Activated CD4-positive, alpha-beta memory T cell treated with anti-CD3 and anti-CD28 coated beads, Interleukin-2, amount 10 ng/mL, durations not matched to agents 7 days and 5 days (primary cell): ENCODE data around the gene HIVEP3. TPM values are rescaled to one million over a fixed set of nuclear protein-coding genes. Genes with fewer than 3 reads are reported as not detected.

Experiments
- CTCF ChIA-PET: fragments of 350-600 bp; sonication (Branson Sonifier 250); formaldehyde crosslinking; loops from one replicate; lab custom pipeline; 2021; ENCODE audit warnings: antibody characterized with exemption, inconsistent platforms; lab: Charles Lee
- POLR2A ChIA-PET: fragments of 350-600 bp; sonication (Branson Sonifier 250); formaldehyde crosslinking; loops from one replicate; lab custom pipeline; 2021; ENCODE audit warnings: antibody characterized with exemption; lab: Charles Lee
- DNase-seq: peaks from one replicate; pipeline ENCODE4 v3.0.0-alpha.2; 2020
- H3K27ac Mint-ChIP-seq: one replicate; pipeline ENCODE4 v1.8.0; 2021; ENCODE audit warnings: mild to moderate bottlenecking, mixed read lengths
- H3K27me3 Mint-ChIP-seq: one replicate; pipeline ENCODE4 v1.8.0; 2021; ENCODE audit warnings: mixed read lengths
- H3K36me3 Mint-ChIP-seq: one replicate; pipeline ENCODE4 v1.8.0; 2021; ENCODE audit warnings: low read depth, mixed read lengths
- H3K4me1 Mint-ChIP-seq: one replicate; pipeline ENCODE4 v1.8.0; 2021; ENCODE audit warnings: mixed read lengths
- H3K4me3 Mint-ChIP-seq: one replicate; pipeline ENCODE4 v1.8.0; 2021; ENCODE audit warnings: mild to moderate bottlenecking, mixed read lengths
- H3K9me3 Mint-ChIP-seq: one replicate; pipeline ENCODE4 v1.8.0; 2021; ENCODE audit warnings: mixed read lengths
- total RNA-seq, 2 experiments: library from RNA; stranded (reverse); gene quantifications; one replicate each; pipeline ENCODE4 v1.2.3, GENCODE V29; 2021

The HIVEP3 gene
- total RNA-seq, 2 experiments from 2014 or later, result 27.8 to 28.8 TPM

DNA sequence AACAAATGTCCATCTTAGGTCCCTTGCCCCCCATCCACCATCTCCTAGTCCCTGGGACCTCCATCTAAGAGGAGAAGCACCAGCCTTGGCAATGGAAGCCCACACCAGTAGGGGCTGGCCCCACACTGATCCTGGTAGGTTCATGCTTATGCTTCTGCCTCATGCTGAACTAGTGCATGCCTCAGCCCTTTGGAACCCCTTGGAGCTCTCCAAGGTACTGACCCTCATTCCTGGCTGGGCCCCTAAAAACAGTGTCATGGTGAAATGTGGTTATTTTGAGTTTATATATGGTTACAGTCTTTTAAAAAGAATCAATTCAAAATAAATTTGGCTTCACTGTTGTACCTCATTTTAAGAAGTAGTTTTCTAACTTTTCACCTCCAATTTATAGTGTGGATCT lies 108.3 kb downstream of the HIVEP3 start:
- no peaks in the 10 kb centered on the region for H3K27me3 Mint-ChIP-seq
- peaks cover 3% of the 10 kb centered on the region for H3K36me3 Mint-ChIP-seq
- H3K4me3 Mint-ChIP-seq, result no peak overlapping the region
- CTCF ChIA-PET, result interaction anchor here (1.3 to 5.2 kb wide), 9 partner anchors 8 to 364 kb away, joined by 3 to 61 read pairs (median 11); no protein-coding TSS in a partner anchor
- H3K4me1 Mint-ChIP-seq, result peaks cover 66% of the 10 kb centered on the region
- DNase-seq, result peak; percentile 62
- H3K27ac Mint-ChIP-seq, result peak overlapping the region; percentile 4
- POLR2A ChIA-PET, result interaction anchor here (0.6 to 2.4 kb wide), 4 partner anchors 8 to 236 kb away, joined by 3 to 11 read pairs (median 4); no protein-coding TSS in a partner anchor
- H3K9me3 Mint-ChIP-seq, result no peaks in the 10 kb centered on the region

DNA sequence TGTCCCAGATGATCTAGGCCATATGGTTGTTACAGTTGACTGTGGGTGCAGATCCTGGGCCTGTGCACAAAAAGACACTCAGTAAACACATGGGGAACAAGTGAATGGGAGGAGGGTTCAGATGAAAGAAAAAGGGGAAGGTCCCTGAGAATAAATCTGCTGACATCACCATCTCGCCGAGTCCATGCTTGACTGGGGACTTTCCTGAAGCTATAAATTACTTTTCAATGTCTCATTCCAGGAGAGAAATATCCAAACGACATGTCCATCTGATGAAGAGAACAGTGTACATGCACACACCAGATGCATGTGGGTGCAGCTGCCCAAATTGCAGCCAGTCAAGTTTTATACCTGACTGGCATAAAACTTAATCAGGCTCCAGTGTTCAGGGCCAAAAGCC lies 109.0 kb downstream of the HIVEP3 start:
- ChIA-PET POLR2A (no interaction called here), CTCF (interaction anchor here (2.6 to 5.2 kb wide), 2 partner anchors 54 to 234 kb away, joined by 10 to 61 read pairs; no protein-coding TSS in a partner anchor)
- Mint-ChIP-seq H3K4me1 (peaks cover 73% of the 10 kb centered on the region), H3K27ac (no peak overlapping the region), H3K36me3 (peaks cover 3% of the 10 kb centered on the region), H3K4me3 (no peak overlapping the region), H3K9me3 (no peaks in the 10 kb centered on the region), H3K27me3 (no peaks in the 10 kb centered on the region)
- DNase-seq, result no peak

DNA sequence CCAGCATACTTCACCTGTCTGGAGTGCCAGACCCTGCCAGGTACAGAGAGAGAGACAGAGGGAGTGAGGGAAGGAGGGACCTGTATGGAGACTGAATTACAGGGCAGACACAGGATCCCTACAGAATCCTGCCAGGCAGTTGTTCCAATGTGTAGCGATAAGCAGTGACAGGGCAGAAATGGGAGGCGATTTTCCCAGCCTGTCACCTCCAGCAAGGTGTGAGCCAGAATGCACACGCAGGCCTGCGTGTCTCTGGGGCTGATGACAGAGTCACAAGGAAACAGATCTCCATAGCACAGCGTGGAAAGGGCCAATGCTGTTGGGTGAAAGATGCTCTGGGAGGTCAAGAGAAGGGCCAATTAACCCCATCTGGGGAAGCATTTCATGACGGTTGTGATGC lies 111.3 kb downstream of the HIVEP3 start:
- no peak for DNase-seq
- ChIA-PET POLR2A (interaction anchor here (2.4 to 6.6 kb wide), 2 partner anchors 17 to 56 kb away, joined by 6 to 53 read pairs; no protein-coding TSS in a partner anchor), CTCF (interaction anchor here (1.1 kb wide), 1 partner anchor 228 kb away, joined by 3 read pairs; no protein-coding TSS in a partner anchor)
- Mint-ChIP-seq H3K27ac (peak overlapping the region; percentile 86), H3K27me3 (no peaks in the 10 kb centered on the region), H3K9me3 (no peaks in the 10 kb centered on the region), H3K4me3 (peak overlapping the region; percentile 68), H3K4me1 (peaks cover 92% of the 10 kb centered on the region), H3K36me3 (peaks cover 9% of the 10 kb centered on the region)

DNA sequence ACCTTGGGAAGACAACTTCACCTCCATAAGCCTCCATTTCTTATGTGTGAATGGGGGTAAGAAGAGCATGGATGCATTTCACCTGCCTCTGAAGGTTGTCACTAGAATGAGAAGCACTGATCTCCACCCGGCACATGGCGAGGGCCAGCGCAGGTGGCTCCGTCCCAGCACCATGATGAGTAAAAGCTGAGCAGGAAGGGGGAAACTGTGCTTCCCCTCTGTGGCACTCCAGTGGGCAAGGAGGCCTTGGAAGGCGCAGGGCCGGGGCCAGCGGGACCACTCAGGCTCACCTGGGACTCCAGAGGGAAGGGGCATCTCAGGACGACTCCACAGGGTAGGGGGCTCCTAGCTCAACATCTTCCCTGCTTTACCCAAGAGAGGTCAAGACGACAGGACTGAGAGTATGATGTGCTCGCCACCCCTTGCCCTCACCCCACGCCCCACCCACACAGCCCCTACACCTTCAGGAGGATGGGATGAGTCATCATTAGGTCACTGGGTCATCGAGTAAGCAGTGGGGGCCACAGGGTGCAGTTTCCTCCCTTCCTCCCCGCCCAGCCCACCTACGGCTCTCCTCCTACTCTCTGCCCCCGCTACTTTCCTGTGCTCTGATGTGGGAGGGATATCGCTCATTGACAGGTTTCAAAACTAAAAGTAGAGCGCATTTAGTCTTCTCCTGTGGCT lies 112.1 kb downstream of the HIVEP3 start:
- H3K27ac Mint-ChIP-seq, result peak overlapping the region; percentile 86
- H3K27me3 Mint-ChIP-seq, result no peaks in the 10 kb centered on the region
- CTCF ChIA-PET, result interaction anchor here (0.8 to 1.4 kb wide), 3 partner anchors 79 to 227 kb away, joined by 3 to 5 read pairs (median 4); no protein-coding TSS in a partner anchor
- POLR2A ChIA-PET, result interaction anchor here (0.6 to 6.6 kb wide), 5 partner anchors 16 to 369 kb away, joined by 3 to 53 read pairs (median 12); no protein-coding TSS in a partner anchor
- H3K9me3 Mint-ChIP-seq, result no peaks in the 10 kb centered on the region
- H3K4me3 Mint-ChIP-seq, result peak overlapping the region; percentile 68
- peak; percentile 54 for DNase-seq
- H3K36me3 Mint-ChIP-seq, result peaks cover 10% of the 10 kb centered on the region
- H3K4me1 Mint-ChIP-seq, result peaks cover 92% of the 10 kb centered on the region

DNA sequence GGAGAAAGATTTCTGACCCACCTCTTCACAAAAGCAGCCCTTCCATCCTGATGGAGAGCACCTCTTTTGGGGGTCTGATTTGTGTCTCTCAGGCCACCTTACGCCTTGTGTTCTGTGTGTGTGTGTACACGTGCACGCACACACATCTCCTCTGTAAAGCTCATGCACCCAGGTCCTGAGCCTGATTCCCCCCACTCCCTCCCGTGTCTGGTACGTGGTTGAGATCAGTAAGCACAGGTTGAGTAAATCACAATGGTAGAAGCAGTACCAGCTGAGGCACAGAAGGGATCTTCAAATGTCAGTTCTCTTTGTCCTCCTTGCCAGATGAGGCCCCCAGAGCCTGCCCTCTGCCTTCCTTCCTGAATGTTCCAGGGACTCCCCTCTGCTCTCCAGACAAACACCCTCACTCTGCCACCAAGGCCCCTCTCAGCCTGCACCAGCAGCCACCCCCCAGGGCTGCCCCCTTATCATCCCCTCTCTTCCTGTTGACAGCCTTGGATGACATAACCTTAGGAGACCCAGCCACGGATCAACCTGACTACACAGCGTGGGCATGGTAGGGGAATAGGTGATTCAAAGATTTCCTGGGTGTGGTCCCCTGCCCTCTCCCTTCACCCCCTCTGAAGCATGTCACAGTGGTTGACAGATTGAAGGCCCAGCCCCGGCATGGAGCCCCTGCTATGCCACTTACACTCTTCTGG lies 112.8 kb downstream of the HIVEP3 start:
- Mint-ChIP-seq H3K36me3 (peaks cover 10% of the 10 kb centered on the region), H3K4me1 (peaks cover 92% of the 10 kb centered on the region), H3K27ac (peak overlapping the region; percentile 86), H3K9me3 (no peaks in the 10 kb centered on the region), H3K4me3 (peak overlapping the region; percentile 68), H3K27me3 (no peaks in the 10 kb centered on the region)
- ChIA-PET CTCF (interaction anchor here (0.8 to 3.4 kb wide), 5 partner anchors 16 to 132 kb away, joined by 3 to 24 read pairs (median 4); no protein-coding TSS in a partner anchor), POLR2A (interaction anchor here (0.6 to 6.6 kb wide), 7 partner anchors 15 to 368 kb away, joined by 3 to 53 read pairs (median 6); no protein-coding TSS in a partner anchor)
- peak; percentile 51 for DNase-seq

DNA sequence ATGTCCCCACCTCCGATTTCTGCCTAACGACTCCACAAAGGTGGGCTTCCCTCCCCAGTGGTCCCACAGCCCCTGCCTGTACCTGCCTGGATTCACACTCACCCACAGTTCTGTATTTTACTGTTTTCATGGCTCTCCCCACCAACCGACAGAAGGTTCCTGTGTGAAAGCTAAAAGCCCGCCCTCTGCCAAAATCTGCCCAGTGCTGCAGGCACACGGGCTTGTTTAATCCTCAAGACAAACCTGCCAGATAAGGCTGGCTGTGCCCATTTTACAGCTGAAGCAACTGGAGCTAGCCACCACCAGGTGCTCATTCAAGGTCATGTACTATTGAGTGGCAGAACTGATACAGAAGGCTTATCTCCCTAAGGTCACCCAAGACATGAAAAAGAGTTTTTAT lies 114.5 kb downstream of the HIVEP3 start:
- Mint-ChIP-seq H3K4me3 (peak overlapping the region; percentile 41), H3K27me3 (no peaks in the 10 kb centered on the region), H3K36me3 (peaks cover 17% of the 10 kb centered on the region), H3K9me3 (no peaks in the 10 kb centered on the region), H3K27ac (peak overlapping the region; percentile 86), H3K4me1 (peaks cover 92% of the 10 kb centered on the region)
- ChIA-PET CTCF (interaction anchor here (1.0 to 4.4 kb wide), 11 partner anchors 7 to 287 kb away, joined by 3 to 24 read pairs (median 3); no protein-coding TSS in a partner anchor), POLR2A (interaction anchor here (0.7 to 6.6 kb wide), 11 partner anchors 14 to 142 kb away, joined by 3 to 53 read pairs (median 4); no protein-coding TSS in a partner anchor)
- DNase-seq, result peak; percentile 66

DNA sequence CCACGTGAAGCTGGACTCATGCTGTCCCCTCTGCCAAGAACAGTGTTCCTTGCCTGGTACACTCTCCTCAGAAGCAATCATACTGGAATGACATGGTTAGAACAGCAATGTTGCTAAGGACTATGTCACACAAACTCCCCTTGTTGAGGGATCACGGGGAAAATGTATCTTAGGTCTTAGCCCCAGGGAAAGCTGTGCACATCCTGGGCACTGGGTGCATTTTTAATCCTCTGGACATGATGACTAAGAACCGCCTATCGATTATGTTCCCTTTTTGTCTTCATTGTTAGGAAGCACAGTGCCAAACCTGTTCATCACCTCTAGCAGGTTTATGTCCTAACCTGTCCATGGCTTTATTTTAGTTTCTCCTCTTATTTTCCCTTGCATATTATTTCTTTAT lies 115.1 kb downstream of the HIVEP3 start:
- Mint-ChIP-seq H3K4me1 (peaks cover 94% of the 10 kb centered on the region), H3K4me3 (peak overlapping the region; percentile 33), H3K27ac (peak overlapping the region; percentile 89), H3K27me3 (no peaks in the 10 kb centered on the region), H3K9me3 (no peaks in the 10 kb centered on the region), H3K36me3 (peaks cover 22% of the 10 kb centered on the region)
- ChIA-PET CTCF (interaction anchor here (0.6 to 4.4 kb wide), 12 partner anchors 8 to 230 kb away, joined by 3 to 24 read pairs (median 4); no protein-coding TSS in a partner anchor), POLR2A (interaction anchor here (0.7 to 6.6 kb wide), 12 partner anchors 8 to 141 kb away, joined by 3 to 53 read pairs (median 4); no protein-coding TSS in a partner anchor)
- no peak for DNase-seq

DNA sequence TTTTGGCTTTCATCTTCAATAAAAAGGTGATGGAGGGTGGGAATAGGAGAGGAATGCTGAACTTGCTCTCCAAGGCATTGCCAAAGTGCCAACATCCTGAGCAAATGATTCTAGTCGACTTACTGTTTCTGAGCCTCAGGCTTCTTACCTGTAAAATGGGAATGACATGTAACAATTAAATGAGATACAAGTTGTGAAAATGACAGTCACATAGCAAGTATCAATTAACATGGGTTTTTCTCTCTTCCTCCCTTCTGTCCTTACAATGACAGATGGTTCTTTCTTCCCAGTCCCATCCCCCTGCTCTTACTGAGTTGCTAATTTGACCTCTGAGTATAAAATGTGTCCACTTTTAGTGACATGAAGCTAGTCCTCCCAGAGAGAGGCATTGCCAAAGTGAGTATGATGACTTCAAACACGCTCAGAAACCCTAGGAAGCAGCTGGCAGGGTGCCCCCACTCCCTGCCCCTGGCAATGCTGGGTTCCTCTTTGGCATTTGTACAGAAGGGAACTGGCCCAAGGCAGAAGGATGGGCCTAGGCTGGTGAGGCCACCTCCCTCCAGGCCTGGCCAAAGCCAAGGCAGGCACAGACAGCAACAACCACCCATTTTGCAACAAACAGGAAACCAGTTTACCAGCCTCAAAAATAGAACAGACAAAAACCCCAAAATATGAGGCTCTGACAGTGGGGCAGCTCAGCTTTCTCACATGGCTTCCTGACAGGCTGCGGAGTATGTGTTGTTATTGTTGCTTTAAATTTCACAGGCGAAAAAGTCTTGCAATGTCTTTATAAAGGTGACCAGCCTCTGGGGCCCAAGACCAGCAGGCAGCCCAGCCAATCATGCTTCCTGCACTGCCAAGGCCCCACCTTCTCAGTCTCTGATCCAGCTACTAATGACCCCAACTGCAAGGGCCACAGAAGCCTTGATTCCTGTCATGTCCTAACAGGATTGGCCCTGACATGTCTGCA lies 115.9 kb downstream of the HIVEP3 start:
- Mint-ChIP-seq H3K4me1 (peaks cover 91% of the 10 kb centered on the region), H3K36me3 (peaks cover 24% of the 10 kb centered on the region), H3K9me3 (no peaks in the 10 kb centered on the region), H3K27me3 (no peaks in the 10 kb centered on the region), H3K27ac (peak overlapping the region; percentile 89), H3K4me3 (peak overlapping the region; percentile 33)
- DNase-seq, result peak; percentile 61
- ChIA-PET CTCF (interaction anchor here (0.6 to 4.4 kb wide), 10 partner anchors 9 to 229 kb away, joined by 3 to 24 read pairs (median 6); no protein-coding TSS in a partner anchor), POLR2A (interaction anchor here (0.9 to 6.6 kb wide), 10 partner anchors 9 to 136 kb away, joined by 3 to 53 read pairs (median 6); no protein-coding TSS in a partner anchor)

DNA sequence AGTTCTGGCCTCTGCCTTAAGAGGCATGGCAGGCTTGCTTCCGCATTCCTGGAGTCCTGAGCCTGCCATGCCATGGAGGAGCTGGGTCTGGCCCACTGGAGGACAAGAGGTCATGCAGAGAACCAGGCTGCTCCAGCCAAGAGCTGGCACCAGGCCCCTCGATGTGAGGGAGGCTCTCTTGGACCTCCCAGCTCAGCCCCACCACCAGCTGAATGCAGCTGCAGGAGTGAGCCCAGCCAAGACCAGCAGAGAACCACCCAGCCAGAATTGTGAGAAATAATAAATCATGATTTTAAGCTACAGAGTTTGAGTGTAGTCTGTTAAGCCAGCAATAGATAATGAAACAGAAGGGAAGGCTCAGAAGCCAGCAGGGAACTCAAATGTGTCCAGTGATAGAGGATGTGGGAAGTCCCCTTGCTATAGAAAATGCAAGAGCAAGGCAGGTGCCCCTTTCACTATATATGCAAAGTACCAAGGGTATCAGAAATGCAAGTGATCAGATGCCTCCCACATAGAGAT lies 118.4 kb downstream of the HIVEP3 start:
- POLR2A ChIA-PET, result interaction anchor here (0.6 to 1.7 kb wide), 4 partner anchors 10 to 141 kb away, joined by 3 to 6 read pairs (median 4); no protein-coding TSS in a partner anchor
- CTCF ChIA-PET, result interaction anchor here (2.1 to 4.4 kb wide), 2 partner anchors 11 to 226 kb away, joined by 6 to 20 read pairs; no protein-coding TSS in a partner anchor

DNA sequence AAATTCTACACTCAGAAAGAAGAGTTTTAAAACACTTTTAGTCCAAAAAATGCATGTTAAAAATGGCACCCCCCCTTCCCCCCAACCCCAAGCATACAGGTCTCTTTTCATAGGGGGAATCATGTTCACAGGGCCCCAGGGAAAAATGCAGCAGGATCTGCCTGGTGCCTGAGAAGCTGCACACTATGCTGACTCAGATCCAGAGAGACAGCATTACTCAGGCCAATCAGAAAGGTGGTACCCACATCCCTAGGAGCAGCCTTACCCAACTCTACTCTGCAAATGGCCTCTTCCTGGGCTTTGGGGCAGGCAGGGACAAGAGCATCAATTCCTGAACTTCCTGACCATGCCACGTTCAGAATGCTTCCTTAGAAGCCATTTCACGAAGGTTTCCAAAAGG lies 119.0 kb downstream of the HIVEP3 start:
- H3K4me3 Mint-ChIP-seq, result no peak overlapping the region
- ChIA-PET POLR2A (interaction anchor here (1.0 to 1.7 kb wide), 3 partner anchors 9 to 127 kb away, joined by 4 to 6 read pairs (median 5); no protein-coding TSS in a partner anchor), CTCF (interaction anchor here (0.7 to 2.1 kb wide), 2 partner anchors 225 to 239 kb away, joined by 5 to 6 read pairs; no protein-coding TSS in a partner anchor)

More for the DNA sequence above, 118.4 kb downstream of the HIVEP3 start:
- Mint-ChIP-seq H3K27ac (peak overlapping the region; percentile 62), H3K4me3 (no peak overlapping the region), H3K9me3 (no peaks in the 10 kb centered on the region), H3K27me3 (no peaks in the 10 kb centered on the region), H3K4me1 (peaks cover 69% of the 10 kb centered on the region), H3K36me3 (peaks cover 24% of the 10 kb centered on the region)
- DNase-seq, result no peak

DNA sequence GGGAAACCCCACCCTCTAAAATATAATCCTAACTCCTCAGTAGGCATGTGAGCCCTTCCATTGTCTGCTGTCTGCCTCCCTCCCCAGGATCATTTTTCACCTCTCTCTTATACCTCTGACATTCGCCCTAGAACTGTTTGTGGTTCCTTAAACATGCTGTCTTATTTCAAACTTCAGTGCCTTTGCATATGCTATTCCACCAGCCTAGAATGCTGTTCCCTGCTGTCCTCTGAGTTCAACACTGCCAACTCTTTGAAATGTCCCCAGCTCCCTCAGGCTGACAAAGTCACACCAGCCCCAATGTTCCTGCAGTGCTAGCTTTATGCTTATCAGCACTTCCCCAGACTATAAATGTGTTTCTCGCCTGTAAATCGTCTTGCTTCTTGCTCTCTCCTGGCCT lies 119.5 kb downstream of the HIVEP3 start:
- CTCF ChIA-PET, result interaction anchor here (0.7 to 2.1 kb wide), 2 partner anchors 225 to 238 kb away, joined by 5 to 6 read pairs; no protein-coding TSS in a partner anchor
- DNase-seq, result no peak
- POLR2A ChIA-PET, result interaction anchor here (1.7 kb wide), 2 partner anchors 9 to 119 kb away, joined by 5 to 6 read pairs; no protein-coding TSS in a partner anchor
- Mint-ChIP-seq H3K27me3 (no peaks in the 10 kb centered on the region), H3K36me3 (peaks cover 24% of the 10 kb centered on the region), H3K27ac (no peak overlapping the region), H3K9me3 (no peaks in the 10 kb centered on the region), H3K4me1 (peaks cover 63% of the 10 kb centered on the region), H3K4me3 (no peak overlapping the region)

More for the DNA sequence above, 119.0 kb downstream of the HIVEP3 start:
- H3K36me3 Mint-ChIP-seq, result peaks cover 24% of the 10 kb centered on the region
- no peaks in the 10 kb centered on the region for H3K9me3 Mint-ChIP-seq
- peak; percentile 43 for DNase-seq
- H3K27ac Mint-ChIP-seq, result peak overlapping the region; percentile 62
- H3K4me1 Mint-ChIP-seq, result peaks cover 69% of the 10 kb centered on the region
- no peaks in the 10 kb centered on the region for H3K27me3 Mint-ChIP-seq
